Neural cell (in vitro differentiated cells): ENCODE results near the gene BAX.

Source experiments
- EP300 ChIP-seq: fragments of 450-650 bp; conservative IDR thresholded peaks from 2 replicates; pipeline ENCODE4 v1.6.1; 2014; ENCODE audit warnings: antibody characterized with exemption, mild to moderate bottlenecking, moderate library complexity; ENCODE audit not compliant: poor library complexity, severe bottlenecking
- EZH2 ChIP-seq: fragments of 200-600, 300-800 bp; shearing (Covaris generic), sonication (generic); IDR thresholded peaks from 2 replicates; pipeline ENCODE4 v1.6.1; 2014; ENCODE audit warnings: antibody characterized with exemption, low read length, borderline replicate concordance, mild to moderate bottlenecking; ENCODE audit not compliant: insufficient read depth, poor library complexity, severe bottlenecking
- POLR2AphosphoS5 ChIP-seq: IDR thresholded peaks from 2 replicates; pipeline ENCODE4 v1.6.1; 2012
- TAF1 ChIP-seq: IDR thresholded peaks from 2 replicates; pipeline ENCODE4 v1.6.1; 2012; ENCODE audit warnings: low read depth
- TF ChIP-seq, protein P1 (sequence below): fragments of 450-650 bp; IDR thresholded peaks from 2 replicates; pipeline ENCODE4 v1.5.1; 2014; ENCODE audit warnings: antibody characterized with exemption, mild to moderate bottlenecking, moderate library complexity; ENCODE audit not compliant: poor library complexity, severe bottlenecking

- TF ChIP-seq POLR2AphosphoS5 (no peak), EZH2 (no peak), TAF1 (no peak), EP300 (no peak)
- TF ChIP-seq, protein P1, sequence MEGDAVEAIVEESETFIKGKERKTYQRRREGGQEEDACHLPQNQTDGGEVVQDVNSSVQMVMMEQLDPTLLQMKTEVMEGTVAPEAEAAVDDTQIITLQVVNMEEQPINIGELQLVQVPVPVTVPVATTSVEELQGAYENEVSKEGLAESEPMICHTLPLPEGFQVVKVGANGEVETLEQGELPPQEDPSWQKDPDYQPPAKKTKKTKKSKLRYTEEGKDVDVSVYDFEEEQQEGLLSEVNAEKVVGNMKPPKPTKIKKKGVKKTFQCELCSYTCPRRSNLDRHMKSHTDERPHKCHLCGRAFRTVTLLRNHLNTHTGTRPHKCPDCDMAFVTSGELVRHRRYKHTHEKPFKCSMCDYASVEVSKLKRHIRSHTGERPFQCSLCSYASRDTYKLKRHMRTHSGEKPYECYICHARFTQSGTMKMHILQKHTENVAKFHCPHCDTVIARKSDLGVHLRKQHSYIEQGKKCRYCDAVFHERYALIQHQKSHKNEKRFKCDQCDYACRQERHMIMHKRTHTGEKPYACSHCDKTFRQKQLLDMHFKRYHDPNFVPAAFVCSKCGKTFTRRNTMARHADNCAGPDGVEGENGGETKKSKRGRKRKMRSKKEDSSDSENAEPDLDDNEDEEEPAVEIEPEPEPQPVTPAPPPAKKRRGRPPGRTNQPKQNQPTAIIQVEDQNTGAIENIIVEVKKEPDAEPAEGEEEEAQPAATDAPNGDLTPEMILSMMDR = no peak
These were observed 36.4 kb downstream of the BAX start for GRCh38 chr19:48991011-48991609.
